ENCODE results near the gene NIBAN1. TPM values are rescaled to one million over a fixed set of nuclear protein-coding genes. Genes with fewer than 3 reads are reported as not detected.

NIBAN1 gene
- total RNA-seq, 1 experiment from 2014 or later: 20.8 TPM

DNA sequence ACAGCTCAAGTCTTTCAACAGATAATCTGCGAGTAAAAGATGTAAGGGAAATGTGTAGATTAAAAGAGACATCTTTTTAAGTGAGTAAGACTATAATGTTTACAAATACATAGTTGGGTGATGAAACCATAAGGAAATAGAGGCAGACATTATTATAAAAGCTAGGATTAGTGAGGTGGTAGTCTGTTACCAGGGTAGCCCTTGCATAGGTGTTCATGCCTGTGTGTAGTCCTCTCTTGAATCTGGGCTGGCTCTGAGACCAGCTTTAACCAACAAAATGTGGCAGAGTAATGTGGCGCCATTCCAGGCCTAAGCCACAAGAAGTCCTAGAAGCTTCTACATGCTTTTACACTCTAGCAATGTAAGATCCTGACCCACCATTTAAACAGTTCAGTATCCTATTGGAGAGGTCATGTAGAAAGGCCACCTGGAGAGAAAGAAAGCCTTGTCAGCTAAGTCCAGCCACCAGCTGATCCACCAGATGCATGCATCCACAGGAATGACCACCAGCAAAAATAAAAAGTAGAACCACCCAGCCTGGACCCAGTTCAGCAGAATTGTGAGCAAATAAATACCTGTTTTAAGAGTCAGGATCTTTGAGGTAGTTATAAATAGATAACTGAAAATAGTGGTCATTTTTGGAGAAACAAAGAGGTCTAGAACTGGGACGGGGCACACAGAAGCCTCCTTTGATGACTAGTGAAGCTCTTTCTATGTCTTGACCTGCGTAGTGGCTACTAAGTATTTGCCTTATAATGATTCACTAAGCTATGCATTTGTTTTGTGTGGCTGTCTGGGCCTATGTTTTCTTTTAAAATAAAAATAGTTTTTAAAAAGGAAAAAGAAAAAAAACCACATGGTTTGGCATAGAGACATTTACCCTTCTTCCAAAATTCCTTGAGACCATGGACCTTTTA, 8.1 kb downstream of the NIBAN1 start:
- H3K4me1 ChIP-seq: no peaks in the 10 kb centered on the region
- H3K4me3 ChIP-seq (ENCODE audit: low read depth, low read length): no peak overlapping the region
- peaks cover 3% of the 10 kb centered on the region for H3K27me3 Mint-ChIP-seq (ENCODE audit: insufficient read depth, unreplicated experiment)
- POLR2A ChIA-PET: no interaction called here
- BruUV-seq (replicated peaks): no TSS peak
- no peaks in the 10 kb centered on the region for H3K36me3 ChIP-seq (ENCODE audit: control insufficient read depth, insufficient read depth, low read length)
- no peaks in the 10 kb centered on the region for H3K9me3 ChIP-seq
- no peak overlapping the region for H3K4me3 Mint-ChIP-seq (ENCODE audit: unreplicated experiment)
- H3K27me3 ChIP-seq (replicated peaks; ENCODE audit: control insufficient read depth, insufficient read depth, low read length): no peaks in the 10 kb centered on the region
- no peak for DNase-seq
- CTCF ChIA-PET: no interaction called here
- H3K4me1 Mint-ChIP-seq (ENCODE audit: low read depth, unreplicated experiment): no peaks in the 10 kb centered on the region
- H3K27ac Mint-ChIP-seq (ENCODE audit: unreplicated experiment): no peak overlapping the region
- no peaks in the 10 kb centered on the region for H3K36me3 Mint-ChIP-seq (ENCODE audit: insufficient read depth, unreplicated experiment)
- TF ChIP-seq, protein P1, sequence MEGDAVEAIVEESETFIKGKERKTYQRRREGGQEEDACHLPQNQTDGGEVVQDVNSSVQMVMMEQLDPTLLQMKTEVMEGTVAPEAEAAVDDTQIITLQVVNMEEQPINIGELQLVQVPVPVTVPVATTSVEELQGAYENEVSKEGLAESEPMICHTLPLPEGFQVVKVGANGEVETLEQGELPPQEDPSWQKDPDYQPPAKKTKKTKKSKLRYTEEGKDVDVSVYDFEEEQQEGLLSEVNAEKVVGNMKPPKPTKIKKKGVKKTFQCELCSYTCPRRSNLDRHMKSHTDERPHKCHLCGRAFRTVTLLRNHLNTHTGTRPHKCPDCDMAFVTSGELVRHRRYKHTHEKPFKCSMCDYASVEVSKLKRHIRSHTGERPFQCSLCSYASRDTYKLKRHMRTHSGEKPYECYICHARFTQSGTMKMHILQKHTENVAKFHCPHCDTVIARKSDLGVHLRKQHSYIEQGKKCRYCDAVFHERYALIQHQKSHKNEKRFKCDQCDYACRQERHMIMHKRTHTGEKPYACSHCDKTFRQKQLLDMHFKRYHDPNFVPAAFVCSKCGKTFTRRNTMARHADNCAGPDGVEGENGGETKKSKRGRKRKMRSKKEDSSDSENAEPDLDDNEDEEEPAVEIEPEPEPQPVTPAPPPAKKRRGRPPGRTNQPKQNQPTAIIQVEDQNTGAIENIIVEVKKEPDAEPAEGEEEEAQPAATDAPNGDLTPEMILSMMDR (IDR thresholded peaks at IDR 0.05; ENCODE audit: insufficient read depth in 1 of 2, low read depth in 1 of 2, low read length in 1 of 2, severe bottlenecking in 1 of 2, unreplicated experiment in 1 of 2): no peak
- no peaks in the 10 kb centered on the region for H3K9me3 Mint-ChIP-seq (ENCODE audit: unreplicated experiment)
- intact Hi-C loops (cut with micrococcal nuclease; ENCODE audit: unreplicated experiment): no loop called here

DNA sequence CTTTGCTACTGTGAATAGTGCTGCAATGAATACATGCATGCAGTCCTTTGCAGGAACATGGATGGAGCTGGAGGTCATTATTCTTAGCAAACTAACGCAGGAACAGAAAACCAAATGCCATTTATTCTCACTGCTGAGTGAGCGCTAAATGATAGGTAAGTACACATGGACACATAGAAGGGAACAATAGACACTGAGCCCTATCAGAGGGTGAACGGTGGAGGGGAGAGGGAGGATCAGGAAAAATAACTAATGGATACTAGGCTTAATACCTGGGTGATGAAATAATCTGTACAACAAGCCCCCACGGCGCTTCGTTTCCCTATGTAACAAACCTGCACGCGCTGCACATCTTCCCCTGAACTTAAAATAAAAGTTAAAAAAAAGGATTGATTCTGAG, 8.9 kb downstream of the NIBAN1 start:
- intact Hi-C loops (cut with micrococcal nuclease; ENCODE audit: unreplicated experiment): no loop called here
- no peak for DNase-seq
- ChIA-PET CTCF (no interaction called here), POLR2A (no interaction called here)
- H3K27ac Mint-ChIP-seq (ENCODE audit: unreplicated experiment): no peak overlapping the region
- Histone ChIP-seq H3K36me3 (ENCODE audit: control insufficient read depth, insufficient read depth, low read length) (no peaks in the 10 kb centered on the region), H3K4me1 (no peaks in the 10 kb centered on the region), H3K9me3 (no peaks in the 10 kb centered on the region), H3K4me3 (ENCODE audit: low read depth, low read length) (no peak overlapping the region), H3K27me3 (replicated peaks; ENCODE audit: control insufficient read depth, insufficient read depth, low read length) (no peaks in the 10 kb centered on the region)
- H3K4me3 Mint-ChIP-seq (ENCODE audit: unreplicated experiment): no peak overlapping the region
- no TSS peak for BruUV-seq (replicated peaks)
- no peaks in the 10 kb centered on the region for H3K4me1 Mint-ChIP-seq (ENCODE audit: low read depth, unreplicated experiment)
- TF ChIP-seq, protein P1 (IDR thresholded peaks at IDR 0.05; ENCODE audit: insufficient read depth in 1 of 2, low read depth in 1 of 2, low read length in 1 of 2, severe bottlenecking in 1 of 2, unreplicated experiment in 1 of 2): no peak
- H3K27me3 Mint-ChIP-seq (ENCODE audit: insufficient read depth, unreplicated experiment): peaks cover 3% of the 10 kb centered on the region
- no peaks in the 10 kb centered on the region for H3K36me3 Mint-ChIP-seq (ENCODE audit: insufficient read depth, unreplicated experiment)
- no peaks in the 10 kb centered on the region for H3K9me3 Mint-ChIP-seq (ENCODE audit: unreplicated experiment)

GRCh38 chr1:184959626-184960025, 14.7 kb downstream of the NIBAN1 start:
- POLR2A ChIA-PET: no interaction called here
- TF ChIP-seq, protein P1 (IDR thresholded peaks at IDR 0.05; ENCODE audit: insufficient read depth in 1 of 2, low read depth in 1 of 2, low read length in 1 of 2, severe bottlenecking in 1 of 2, unreplicated experiment in 1 of 2): no peak
- Histone ChIP-seq H3K27me3 (replicated peaks; ENCODE audit: control insufficient read depth, insufficient read depth, low read length) (no peaks in the 10 kb centered on the region), H3K4me3 (ENCODE audit: low read depth, low read length) (no peak overlapping the region), H3K4me1 (peaks cover 2% of the 10 kb centered on the region), H3K9me3 (no peaks in the 10 kb centered on the region), H3K36me3 (ENCODE audit: control insufficient read depth, insufficient read depth, low read length) (no peaks in the 10 kb centered on the region)
- no peak overlapping the region for H3K4me3 Mint-ChIP-seq (ENCODE audit: unreplicated experiment)
- no peaks in the 10 kb centered on the region for H3K36me3 Mint-ChIP-seq (ENCODE audit: insufficient read depth, unreplicated experiment)
- H3K27ac Mint-ChIP-seq (ENCODE audit: unreplicated experiment): no peak overlapping the region
- peaks cover 7% of the 10 kb centered on the region for H3K4me1 Mint-ChIP-seq (ENCODE audit: low read depth, unreplicated experiment)
- CTCF ChIA-PET: no interaction called here
- no peak for DNase-seq
- BruUV-seq (replicated peaks): no TSS peak
- intact Hi-C loops (cut with micrococcal nuclease; ENCODE audit: unreplicated experiment): no loop called here
- H3K9me3 Mint-ChIP-seq (ENCODE audit: unreplicated experiment): no peaks in the 10 kb centered on the region
- peaks cover 7% of the 10 kb centered on the region for H3K27me3 Mint-ChIP-seq (ENCODE audit: insufficient read depth, unreplicated experiment)

Measured in Caco-2 (cell line).